Measurements from ENCODE around the gene ERFL. TPM values are rescaled to one million over a fixed set of nuclear protein-coding genes. Genes with fewer than 3 reads are reported as not detected.

ERFL gene
- total RNA-seq, 2 experiments from 2014 or later, result 1.6 to 6.8 TPM

DNA sequence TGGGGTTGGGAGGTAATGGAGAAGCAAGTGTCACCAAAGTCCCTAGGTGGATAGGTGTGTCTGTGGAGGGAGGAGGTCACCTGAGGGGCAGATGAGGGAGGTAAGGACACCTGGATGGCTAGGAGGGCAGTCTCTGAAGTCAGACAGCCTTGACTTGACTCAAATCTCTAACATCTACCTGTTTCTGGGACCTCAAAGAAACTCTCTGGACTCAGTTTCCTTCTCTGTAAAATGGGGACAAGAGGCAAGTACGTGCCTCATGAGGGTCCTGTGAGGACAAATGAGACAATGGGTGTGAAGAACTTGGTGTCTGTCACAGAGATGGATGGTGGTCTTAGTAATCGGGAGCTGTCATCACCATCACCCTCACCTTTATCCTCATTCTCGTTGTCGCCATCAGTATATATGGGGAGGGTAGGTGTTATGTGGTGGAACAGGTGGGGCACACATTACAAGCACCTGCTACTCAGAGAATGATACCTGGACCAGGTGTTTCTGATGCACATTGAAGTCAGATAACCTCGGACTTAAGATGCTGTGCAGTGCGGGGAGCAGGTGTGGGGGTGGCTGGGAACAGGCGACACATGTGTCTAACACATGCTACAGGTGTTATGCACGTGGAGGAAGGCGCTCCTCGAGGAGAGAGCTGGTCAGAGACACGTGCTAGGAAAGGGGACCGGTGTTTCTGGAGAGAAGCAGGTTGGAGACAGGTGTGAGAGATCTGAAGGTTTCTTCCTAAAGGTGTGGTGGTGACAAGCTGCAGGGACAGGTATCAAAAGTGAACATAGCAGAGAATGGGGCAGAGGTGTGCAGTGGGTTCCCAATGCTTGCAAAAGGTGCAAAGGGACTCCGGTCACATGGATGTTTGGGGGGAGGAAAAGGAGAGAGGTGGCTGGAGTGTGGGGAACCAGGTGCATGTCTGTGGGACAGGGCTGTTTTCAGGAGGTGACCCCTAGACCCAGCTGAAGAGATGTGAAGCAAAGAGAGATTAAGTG is 3.8 kb downstream of the ERFL start:
- no peaks in the 10 kb centered on the region for H3K79me2 ChIP-seq (ENCODE audit: insufficient read depth, low read depth, low read length)
- H2AFZ ChIP-seq (ENCODE audit: low read length), result no peak overlapping the region
- POLR2A ChIA-PET, result no interaction called here
- no peak overlapping the region for H3K4me2 ChIP-seq (ENCODE audit: low read length)
- intact Hi-C loops (cut with micrococcal nuclease; ENCODE audit: unreplicated experiment), result no loop called here
- CTCF ChIA-PET (ENCODE audit: unreplicated experiment), result no interaction called here
- no peaks in the 10 kb centered on the region for H3K9me3 ChIP-seq (ENCODE audit: low read length)
- no peak overlapping the region for H3K4me3 ChIP-seq (ENCODE audit: low read depth, low read length, poor library complexity, severe bottlenecking)
- no peaks in the 10 kb centered on the region for H4K20me1 ChIP-seq (ENCODE audit: insufficient read depth, low read length)
- no peaks in the 10 kb centered on the region for H3K9me2 ChIP-seq (ENCODE audit: insufficient read depth, low read length)
- H3K4me1 ChIP-seq (ENCODE audit: insufficient read depth, low read length, poor library complexity, severe bottlenecking), result peaks cover 40% of the 10 kb centered on the region
- DNase-seq (ENCODE audit: low spot score), result no peak
- no peak overlapping the region for H3K27ac ChIP-seq (ENCODE audit: low read depth, low read length, poor library complexity, severe bottlenecking)
- TF ChIP-seq, protein P1, sequence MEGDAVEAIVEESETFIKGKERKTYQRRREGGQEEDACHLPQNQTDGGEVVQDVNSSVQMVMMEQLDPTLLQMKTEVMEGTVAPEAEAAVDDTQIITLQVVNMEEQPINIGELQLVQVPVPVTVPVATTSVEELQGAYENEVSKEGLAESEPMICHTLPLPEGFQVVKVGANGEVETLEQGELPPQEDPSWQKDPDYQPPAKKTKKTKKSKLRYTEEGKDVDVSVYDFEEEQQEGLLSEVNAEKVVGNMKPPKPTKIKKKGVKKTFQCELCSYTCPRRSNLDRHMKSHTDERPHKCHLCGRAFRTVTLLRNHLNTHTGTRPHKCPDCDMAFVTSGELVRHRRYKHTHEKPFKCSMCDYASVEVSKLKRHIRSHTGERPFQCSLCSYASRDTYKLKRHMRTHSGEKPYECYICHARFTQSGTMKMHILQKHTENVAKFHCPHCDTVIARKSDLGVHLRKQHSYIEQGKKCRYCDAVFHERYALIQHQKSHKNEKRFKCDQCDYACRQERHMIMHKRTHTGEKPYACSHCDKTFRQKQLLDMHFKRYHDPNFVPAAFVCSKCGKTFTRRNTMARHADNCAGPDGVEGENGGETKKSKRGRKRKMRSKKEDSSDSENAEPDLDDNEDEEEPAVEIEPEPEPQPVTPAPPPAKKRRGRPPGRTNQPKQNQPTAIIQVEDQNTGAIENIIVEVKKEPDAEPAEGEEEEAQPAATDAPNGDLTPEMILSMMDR (conservative IDR thresholded peaks at IDR 0.05; ENCODE audit: low read length), result no peak
- BruUV-seq (replicated peaks), result TSS peak; percentile 63
- 0 out of 2 replicates have a peak, but pooled peaks cover 2% of the 10 kb centered on the region for H3K36me3 ChIP-seq (ENCODE audit: insufficient read depth, low read length)

DNA sequence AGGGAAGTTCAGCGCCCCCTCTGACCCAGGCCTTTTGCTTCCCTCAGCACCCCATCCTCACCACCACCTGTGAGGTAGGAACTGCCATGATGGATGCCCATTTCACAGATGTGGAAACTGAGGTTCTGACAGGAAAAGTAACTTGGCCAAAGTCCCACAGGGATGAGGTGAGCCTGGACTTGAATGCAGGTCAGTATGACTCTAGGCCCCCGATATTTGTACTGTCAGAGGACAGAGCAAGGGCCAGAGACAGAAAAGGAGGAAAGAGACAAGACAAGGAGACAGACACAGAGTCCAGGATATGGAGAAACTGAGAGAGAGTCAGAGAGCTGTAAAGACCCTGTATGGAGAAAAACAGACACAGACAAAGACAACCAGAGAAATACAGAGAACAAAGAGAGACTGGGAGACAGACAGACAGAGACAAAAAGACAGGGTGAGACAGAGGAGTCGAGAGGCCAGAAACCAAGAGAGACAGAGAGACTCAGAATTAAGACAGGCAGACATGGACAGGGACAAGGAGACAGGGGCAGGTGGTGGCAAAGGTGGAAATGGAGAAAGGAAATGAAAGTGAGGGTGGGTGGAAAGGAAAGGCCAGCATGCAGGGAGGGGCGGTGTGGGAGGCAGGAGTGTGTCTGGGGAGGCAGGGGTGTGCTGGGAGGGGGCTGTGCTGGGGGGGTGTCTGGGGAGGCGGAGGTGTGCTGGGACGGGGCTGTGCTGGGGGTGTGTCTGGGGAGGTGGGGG is 5.0 kb downstream of the ERFL start:
- intact Hi-C loops (cut with micrococcal nuclease; ENCODE audit: unreplicated experiment), result no loop called here
- no peak for DNase-seq (ENCODE audit: low spot score)
- no peak overlapping the region for H2AFZ ChIP-seq (ENCODE audit: low read length)
- peaks cover 29% of the 10 kb centered on the region for H3K4me1 ChIP-seq (ENCODE audit: insufficient read depth, low read length, poor library complexity, severe bottlenecking)
- H3K27ac ChIP-seq (ENCODE audit: low read depth, low read length, poor library complexity, severe bottlenecking), result peak overlapping the region; percentile 11
- no peak overlapping the region for H3K4me3 ChIP-seq (ENCODE audit: low read depth, low read length, poor library complexity, severe bottlenecking)
- no peaks in the 10 kb centered on the region for H3K79me2 ChIP-seq (ENCODE audit: insufficient read depth, low read depth, low read length)
- ChIA-PET CTCF (ENCODE audit: unreplicated experiment) (no interaction called here), POLR2A (no interaction called here)
- H3K4me2 ChIP-seq (ENCODE audit: low read length), result 0 out of 2 replicates have a peak overlapping the region, but pooled peaks have one; percentile 3
- no TSS peak for BruUV-seq (replicated peaks)
- 0 out of 2 replicates have a peak, but pooled peaks cover 2% of the 10 kb centered on the region for H3K36me3 ChIP-seq (ENCODE audit: insufficient read depth, low read length)
- H4K20me1 ChIP-seq (ENCODE audit: insufficient read depth, low read length), result no peaks in the 10 kb centered on the region
- no peaks in the 10 kb centered on the region for H3K9me3 ChIP-seq (ENCODE audit: low read length)
- TF ChIP-seq EZH2phosphoT487 (IDR thresholded peaks at IDR 0.05; ENCODE audit: borderline replicate concordance, low read depth, low read length), result no peak
- TF ChIP-seq, protein P1 (conservative IDR thresholded peaks at IDR 0.05; ENCODE audit: low read length), result no peak
- H3K9me2 ChIP-seq (ENCODE audit: insufficient read depth, low read length), result no peaks in the 10 kb centered on the region

Measured in OCI-LY7 (cell line).